Activated CD4-positive, alpha-beta T cell treated with anti-CD3 and anti-CD28 coated beads, Interleukin-2, amount 50 U/mL, for 1 hour (primary cell): ENCODE data around the gene ZDHHC7.

ENCODE experiments used
- DNase-seq: peaks from one replicate; pipeline ENCODE4 v3.0.0-alpha.2; 2020

The ZDHHC7 gene

GRCh38 chr16:84989749-84990620, 21.4 kb downstream of the ZDHHC7 start:
- DNase-seq = no peak

GRCh38 chr16:84988328-84989080, 22.8 kb downstream of the ZDHHC7 start:
- no peak for DNase-seq

DNA sequence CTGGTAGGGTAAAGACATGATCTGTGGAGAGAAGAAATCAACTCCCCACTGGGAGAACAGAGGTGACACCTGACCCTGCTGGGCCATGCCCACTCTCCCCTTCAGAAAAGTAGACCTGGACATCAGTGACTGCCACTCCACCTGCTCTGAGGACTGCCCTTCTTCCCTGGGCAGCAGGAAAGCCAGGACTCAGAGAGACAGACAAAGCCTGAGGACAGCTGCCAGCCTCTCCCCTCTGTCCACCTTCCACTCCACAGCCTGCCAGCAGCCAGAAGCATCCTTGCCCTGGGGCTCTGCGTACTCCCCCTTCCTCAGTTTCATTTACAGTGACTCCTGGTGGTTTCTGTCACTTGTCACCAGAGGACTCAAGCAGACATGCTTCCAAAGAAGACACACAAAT, 24.5 kb downstream of the ZDHHC7 start:
- DNase-seq = no peak

DNA sequence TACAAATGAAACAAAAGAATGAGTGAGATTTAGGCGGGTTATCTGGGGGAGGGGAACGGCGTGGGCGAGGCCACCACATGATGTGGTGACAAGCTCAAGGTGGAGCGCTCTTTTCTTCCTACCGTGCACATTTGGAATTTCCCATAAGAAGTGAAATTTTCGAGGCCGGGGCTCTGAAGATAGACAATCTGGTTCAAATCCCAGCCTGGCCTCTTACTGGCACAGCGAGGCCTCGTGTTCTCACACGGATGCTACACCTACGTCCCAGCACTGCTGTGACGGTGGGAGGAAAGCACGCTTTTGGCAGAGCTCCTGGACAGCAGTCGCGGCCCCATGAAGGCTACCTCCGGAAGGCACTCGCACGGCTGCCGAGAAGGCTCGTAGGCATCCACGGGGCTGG, 25.2 kb downstream of the ZDHHC7 start:
- no peak for DNase-seq

DNA sequence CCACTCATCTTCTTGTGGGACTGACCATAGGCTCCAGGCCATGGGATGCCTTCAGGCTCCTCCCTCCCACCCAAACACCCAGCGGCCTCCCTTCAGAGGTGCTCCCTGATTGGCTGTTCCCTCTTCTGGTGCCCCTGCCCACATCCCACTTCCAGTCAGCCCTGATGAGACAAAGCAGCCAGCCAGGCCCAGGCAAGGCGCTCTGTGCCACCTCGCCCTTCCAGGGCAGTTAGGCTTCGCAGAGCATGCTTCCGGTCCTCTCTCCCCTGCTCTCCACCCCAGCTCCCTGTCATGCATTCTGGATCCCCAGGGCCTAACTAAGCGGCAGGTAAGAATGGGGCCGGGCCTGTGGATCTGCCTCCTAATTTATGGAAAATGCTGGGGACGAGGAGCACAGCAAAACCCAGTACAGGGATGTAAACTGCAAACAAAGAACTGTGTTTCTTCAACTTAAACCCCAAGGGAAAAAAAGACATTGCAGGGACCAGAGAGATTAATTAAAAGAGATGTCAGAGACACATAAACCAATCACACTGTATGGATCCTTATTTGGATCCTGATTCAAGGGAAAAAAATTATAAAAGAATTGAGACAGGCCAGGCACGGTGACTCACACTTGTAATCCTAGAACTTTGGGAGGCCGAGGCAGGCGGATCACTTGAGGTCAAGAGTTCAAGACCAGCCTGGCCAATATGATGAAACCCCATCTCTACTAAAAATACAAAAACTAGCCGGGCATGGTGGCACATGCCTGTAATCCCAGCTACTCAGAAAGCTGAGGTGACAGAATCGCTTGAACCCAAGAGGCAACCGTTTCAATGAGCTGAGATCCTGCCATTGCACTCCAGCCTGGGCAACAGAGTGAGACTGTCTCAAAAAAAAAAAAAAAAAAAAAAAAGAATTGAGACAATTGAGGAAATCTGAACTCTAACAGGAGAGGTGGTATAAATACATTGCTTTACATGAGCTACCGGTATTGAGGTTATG, 26.0 kb downstream of the ZDHHC7 start:
- DNase-seq = no peak

GRCh38 chr16:84982434-84982833, 28.9 kb downstream of the ZDHHC7 start:
- DNase-seq = no peak

GRCh38 chr16:84979516-84979915, 31.8 kb downstream of the ZDHHC7 start:
- DNase-seq = no peak

- DNase-seq = no peak
Measured at GRCh38 chr16:84976644-84977400, 34.5 kb downstream of the ZDHHC7 start.

DNA sequence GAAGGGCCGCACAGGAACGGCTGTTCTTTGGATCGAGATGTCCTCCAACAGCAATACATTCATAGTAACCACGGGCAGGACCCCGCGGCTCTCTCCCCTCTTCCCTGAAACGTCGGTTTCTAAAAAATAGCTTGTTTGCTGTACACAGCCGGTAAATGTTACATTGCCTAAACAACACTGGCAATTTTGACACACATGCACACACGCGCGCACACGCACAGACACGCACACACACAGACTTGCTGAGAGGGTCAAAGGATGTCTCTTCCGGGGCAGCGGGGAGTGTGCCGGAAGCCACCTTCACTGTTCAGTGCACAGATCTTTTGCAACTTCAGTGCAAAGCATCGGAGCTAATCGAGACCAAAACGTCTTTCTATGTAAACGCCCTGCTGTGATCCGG, 35.8 kb downstream of the ZDHHC7 start:
- DNase-seq = no peak

GRCh38 chr16:84975066-84975465, 36.3 kb downstream of the ZDHHC7 start:
- no peak for DNase-seq

DNA sequence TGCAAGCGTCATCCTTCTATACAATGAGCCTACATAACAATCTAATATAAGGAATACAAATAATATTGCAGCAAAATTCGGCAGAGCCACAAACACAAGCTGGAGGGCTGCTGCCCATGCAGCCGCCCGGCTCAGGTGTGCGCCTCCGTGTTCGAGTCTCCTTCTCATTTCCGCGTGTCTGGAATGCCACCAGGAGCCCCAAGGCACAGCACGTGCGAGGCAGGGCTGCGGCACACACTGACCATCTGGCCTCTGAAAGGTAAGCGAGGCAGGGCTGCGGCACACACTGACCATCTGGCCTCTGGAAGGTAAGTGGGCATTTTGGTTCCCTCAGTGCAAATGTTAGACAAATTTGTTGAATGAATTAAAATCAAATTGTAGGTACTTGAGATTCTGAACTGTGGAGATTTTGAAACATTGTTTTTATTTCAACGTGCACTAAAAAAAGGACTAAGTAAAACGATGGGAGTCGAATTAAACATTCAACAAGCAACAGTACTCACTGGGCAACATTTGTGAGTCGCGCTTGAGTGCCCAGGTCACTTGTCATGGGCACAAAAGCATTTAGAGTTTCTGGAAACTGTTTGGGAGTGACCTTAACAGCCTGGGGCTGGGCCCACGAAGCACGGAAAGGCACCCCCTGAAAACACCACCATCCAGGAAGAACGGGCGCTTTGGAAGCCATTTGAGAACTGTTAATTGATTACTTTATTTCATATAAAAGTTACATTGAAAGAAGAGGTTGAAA, 37.4 kb downstream of the ZDHHC7 start:
- no peak for DNase-seq

GRCh38 chr16:84973236-84973635, 38.1 kb downstream of the ZDHHC7 start:
- DNase-seq = no peak

DNA sequence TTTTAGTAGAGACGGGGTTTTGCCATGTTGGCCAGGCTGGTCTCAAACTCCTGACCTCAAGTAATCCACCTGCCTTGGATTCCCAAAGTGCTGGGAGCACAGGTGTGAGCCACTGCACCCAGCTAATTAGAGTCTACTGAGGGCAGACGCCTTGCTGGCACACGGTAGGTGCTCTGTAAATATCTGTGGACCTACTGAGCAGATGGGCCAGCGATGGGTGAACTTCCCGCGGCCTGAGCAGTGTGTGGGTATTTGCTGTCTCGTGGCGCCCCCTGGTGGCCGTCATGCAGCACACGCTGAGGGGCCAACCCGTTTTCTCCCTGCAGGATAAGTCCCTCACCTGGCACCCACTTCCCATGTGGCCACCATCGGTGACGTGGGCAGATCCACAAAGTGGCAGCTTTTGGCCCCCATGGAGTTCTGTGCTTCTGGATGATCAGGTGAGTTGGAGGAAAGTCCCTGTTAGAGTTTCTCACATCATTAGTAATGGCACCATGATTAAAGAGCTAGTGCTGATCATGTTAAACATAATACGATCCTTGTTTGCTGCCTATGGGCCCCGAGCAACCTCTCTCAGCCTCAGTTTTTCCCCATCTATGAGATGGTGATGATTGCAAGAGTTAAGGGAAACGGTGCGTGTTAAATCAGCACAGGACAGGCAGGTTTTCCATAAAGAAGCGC, 40.7 kb downstream of the ZDHHC7 start:
- DNase-seq = peak; percentile 81

DNA sequence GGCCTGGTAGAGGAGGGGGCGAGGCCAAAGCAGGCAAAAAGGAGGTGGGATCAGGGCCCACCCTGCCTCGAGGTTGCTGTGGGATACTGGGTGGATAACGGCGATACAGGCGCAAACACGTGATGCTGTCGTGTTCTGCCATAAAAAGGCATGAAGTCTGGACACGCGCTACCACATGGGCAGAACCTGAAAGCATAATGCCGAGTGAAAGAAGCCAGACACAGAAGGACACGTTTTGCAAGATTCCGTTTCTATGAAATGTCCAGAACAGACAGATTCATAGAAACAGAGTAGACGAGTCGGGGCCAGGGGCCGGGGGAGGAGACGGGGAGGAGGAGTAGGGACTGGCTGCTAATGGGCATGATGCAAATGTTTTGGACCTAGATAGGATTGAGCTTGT, 43.5 kb downstream of the ZDHHC7 start:
- DNase-seq = no peak

- DNase-seq = no peak
Measured at GRCh38 chr16:84965428-84966415, 45.6 kb downstream of the ZDHHC7 start.

DNA sequence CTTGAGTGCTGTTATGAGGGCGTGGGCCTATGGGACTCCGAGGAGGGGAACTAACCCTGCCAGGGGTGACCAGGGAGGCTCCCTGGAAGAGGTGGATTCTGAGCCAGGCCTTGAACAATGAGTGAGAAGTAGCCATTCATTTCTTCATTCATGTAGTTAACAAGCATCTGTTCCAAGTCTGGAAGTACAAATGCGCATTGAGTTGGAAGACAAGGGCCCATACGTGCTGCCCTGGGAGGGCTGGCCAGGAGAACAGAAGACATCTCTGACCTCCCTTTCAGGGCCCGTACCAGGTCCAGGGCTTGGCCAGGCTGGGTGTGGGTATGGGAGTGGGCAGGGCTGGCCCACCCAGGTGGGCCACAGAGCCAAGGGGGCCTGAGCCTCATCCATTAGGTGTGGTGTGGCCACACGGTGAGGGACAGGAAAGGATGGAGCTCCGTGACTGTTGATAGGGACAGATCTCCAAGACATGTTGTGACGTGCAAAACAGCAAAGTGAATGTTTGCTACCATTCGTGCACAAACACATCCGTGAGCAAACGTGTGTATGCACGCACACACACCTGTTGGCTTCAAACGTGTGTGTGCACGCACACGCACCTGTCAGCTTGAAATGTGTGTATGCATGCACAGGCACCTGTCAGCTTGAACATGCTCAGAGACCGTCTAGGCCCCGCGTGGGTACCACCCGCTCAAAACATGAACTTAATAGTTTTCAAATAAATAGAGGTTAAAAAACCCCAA, 46.8 kb downstream of the ZDHHC7 start:
- no peak for DNase-seq

GRCh38 chr16:84963066-84963465, 48.3 kb downstream of the ZDHHC7 start:
- DNase-seq = no peak

GRCh38 chr16:84960942-84961341, 50.4 kb downstream of the ZDHHC7 start:
- no peak for DNase-seq
